Transverse colon (tissue), 4 donors: Measurements from ENCODE around the gene COL21A1. TPM values are rescaled to one million over a fixed set of nuclear protein-coding genes. Genes with fewer than 3 reads are reported as not detected.

Experiments used
- DNase-seq: peaks from one replicate; pipeline ENCODE4 v3.0.0-alpha.2; 2019
- H3K27ac ChIP-seq, 4 donors: fragments of 200-600 bp; sonication (generic); 2 replicates each; pipeline ENCODE4 v1.5.1; 2016 to 2018; ENCODE audit warnings: inconsistent platforms in 4 of 4
- H3K27me3 ChIP-seq: fragments of 200-600 bp; sonication (generic); 2 replicates; pipeline ENCODE4 v1.5.1; 2017; ENCODE audit warnings: inconsistent platforms
- H3K36me3 ChIP-seq, 4 donors: fragments of 200-600 bp; sonication (generic); 2 replicates each; pipeline ENCODE4 v1.5.1; 2017 to 2019; ENCODE audit warnings: inconsistent platforms in 4 of 4
- H3K4me1 ChIP-seq, 4 donors: fragments of 200-600 bp; sonication (generic); 2 replicates each; pipeline ENCODE4 v1.5.1; 2017 to 2020; ENCODE audit warnings: inconsistent platforms in 4 of 4
- H3K4me3 ChIP-seq, 4 donors: fragments of 200-600 bp; sonication (generic); 1 replicate in 1 of 4; 2 replicates in 3 of 4; pipeline versions ENCODE4 v1.5.1 to v1.6.1; 2017 to 2019; ENCODE audit warnings: inconsistent platforms in 4 of 4
- H3K9me3 ChIP-seq, 2 donors: fragments of 200-600 bp; sonication (generic); 2 replicates each; pipeline ENCODE4 v1.5.1; 2017 to 2019; ENCODE audit warnings: inconsistent platforms in 2 of 2
- EP300 ChIP-seq: sonication (generic); formaldehyde crosslinking; IDR thresholded peaks from one replicate; pipeline ENCODE4 v1.6.1; 2017; ENCODE audit warnings: antibody characterized with exemption, low read depth
- POLR2A ChIP-seq: fragments of 450-650 bp; IDR thresholded peaks from one replicate; pipeline ENCODE4 v1.6.1; 2016; ENCODE audit warnings: antibody characterized with exemption, mild to moderate bottlenecking, moderate library complexity
- POLR2AphosphoS5 ChIP-seq, 3 donors: sonication (generic); formaldehyde crosslinking; IDR thresholded peaks; one replicate each; pipeline ENCODE4 v1.6.1; 2016; ENCODE audit warnings: antibody characterized with exemption in 3 of 3
- WGBS, 2 donors: methylation state at CpG; one replicate each; pipeline ENCODE4 v1.1.5; 2018; ENCODE audit warnings: low coverage in 1 of 2; 5-methylcytosine and 5-hydroxymethylcytosine counted together
- in situ Hi-C, 4 donors: fragments of 200-750 bp; cut with MboI; loops; one replicate each; pipeline versions ENCODE4 v1.15.0 to v1.15.1; 2017; ENCODE audit warnings: low sequenced_read_pairs in 3 of 4, low pct_ligation_motif_present in 1 of 4, low pct_unique_long_range_greater_than_20kb in 1 of 4
- intact Hi-C: fragments of 100-400 bp; cut with DNase I; formaldehyde crosslinking; loops from one replicate; pipeline ENCODE4 v1.15.1; 2023; ENCODE audit warnings: low total_unique reads
- total RNA-seq, 4 donors: library from RNA; depleted of rRNA; stranded (reverse); fragments of >200 nt; gene quantifications; one replicate each; pipeline ENCODE4 v1.1.0, GENCODE V29; 2016
- TF ChIP-seq, protein P1 (sequence below), 5 experiments: fragments of 200-600 bp in 3 of 5; fragments of 450-650 bp in 2 of 5; sonication (generic) in 3 of 5; IDR thresholded peaks; 1 replicate in 2 of 5; 2 replicates in 3 of 5; pipeline ENCODE4 v1.5.1; 2016 to 2017; ENCODE audit warnings: antibody characterized with exemption in 5 of 5, inconsistent platforms in 3 of 5, mild to moderate bottlenecking in 2 of 5, moderate library complexity in 1 of 5

Gene COL21A1
- total RNA-seq, 4 donors from 2014 or later = 0.40 to 5.7 (median 3.3) TPM

DNA sequence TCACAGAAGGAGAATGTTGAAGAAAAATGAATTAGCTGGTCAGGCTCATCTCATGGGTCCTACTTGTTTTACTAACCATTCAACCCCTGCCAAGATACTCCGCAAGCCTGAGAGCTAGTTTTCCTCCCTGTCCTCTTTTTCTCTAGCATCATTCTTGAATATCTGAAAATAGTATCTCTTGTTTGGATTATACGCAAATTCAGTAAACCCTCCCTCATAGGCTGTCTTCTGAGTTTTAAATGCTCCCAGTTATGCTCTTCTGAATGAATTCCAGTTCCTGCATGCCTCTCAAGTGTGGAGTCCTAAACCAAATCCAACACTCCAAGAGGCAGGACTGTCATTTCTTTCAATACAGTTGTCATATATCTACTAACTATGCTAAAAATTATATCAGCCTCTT is 99.6 kb downstream of the COL21A1 start:
- in situ Hi-C loops = no loop called here
- Histone ChIP-seq H3K4me1 (no peaks in the 10 kb centered on the region), H3K9me3 (no peaks in the 10 kb centered on the region), H3K27me3 (no peaks in the 10 kb centered on the region), H3K4me3 (no peak overlapping the region), H3K36me3 (no peaks in the 10 kb centered on the region), H3K27ac (no peak overlapping the region)
- intact Hi-C loops = no loop called here
- WGBS, 2 donors = 52 to 78% methylated on average over 2 of the region's 2 CpGs
- TF ChIP-seq POLR2AphosphoS5 (IDR thresholded peaks at IDR 0.05) (no peak), POLR2A (no peak), EP300 (no peak)
- TF ChIP-seq, protein P1, sequence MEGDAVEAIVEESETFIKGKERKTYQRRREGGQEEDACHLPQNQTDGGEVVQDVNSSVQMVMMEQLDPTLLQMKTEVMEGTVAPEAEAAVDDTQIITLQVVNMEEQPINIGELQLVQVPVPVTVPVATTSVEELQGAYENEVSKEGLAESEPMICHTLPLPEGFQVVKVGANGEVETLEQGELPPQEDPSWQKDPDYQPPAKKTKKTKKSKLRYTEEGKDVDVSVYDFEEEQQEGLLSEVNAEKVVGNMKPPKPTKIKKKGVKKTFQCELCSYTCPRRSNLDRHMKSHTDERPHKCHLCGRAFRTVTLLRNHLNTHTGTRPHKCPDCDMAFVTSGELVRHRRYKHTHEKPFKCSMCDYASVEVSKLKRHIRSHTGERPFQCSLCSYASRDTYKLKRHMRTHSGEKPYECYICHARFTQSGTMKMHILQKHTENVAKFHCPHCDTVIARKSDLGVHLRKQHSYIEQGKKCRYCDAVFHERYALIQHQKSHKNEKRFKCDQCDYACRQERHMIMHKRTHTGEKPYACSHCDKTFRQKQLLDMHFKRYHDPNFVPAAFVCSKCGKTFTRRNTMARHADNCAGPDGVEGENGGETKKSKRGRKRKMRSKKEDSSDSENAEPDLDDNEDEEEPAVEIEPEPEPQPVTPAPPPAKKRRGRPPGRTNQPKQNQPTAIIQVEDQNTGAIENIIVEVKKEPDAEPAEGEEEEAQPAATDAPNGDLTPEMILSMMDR (IDR thresholded peaks at IDR 0.05) = no peak
- no peak for DNase-seq

GRCh38 chr6:56146086-56146485 is 101.3 kb downstream of the COL21A1 start:
- Histone ChIP-seq H3K27me3 (no peaks in the 10 kb centered on the region), H3K27ac (no peak overlapping the region), H3K9me3 (no peaks in the 10 kb centered on the region), H3K36me3 (no peaks in the 10 kb centered on the region), H3K4me1 (no peaks in the 10 kb centered on the region), H3K4me3 (no peak overlapping the region)
- intact Hi-C loops (no loop called here), in situ Hi-C loops (no loop called here)
- 44 to 59% methylated on average over 1 of the region's 1 CpG for WGBS, 2 donors
- DNase-seq = no peak
- TF ChIP-seq POLR2A (no peak), EP300 (no peak), POLR2AphosphoS5 (IDR thresholded peaks at IDR 0.05) (no peak)
- TF ChIP-seq, protein P1 (IDR thresholded peaks at IDR 0.05) = no peak

GRCh38 chr6:56145616-56146015 is 101.8 kb downstream of the COL21A1 start:
- no peaks in the 10 kb centered on the region for H3K27me3 ChIP-seq
- no peak overlapping the region for H3K4me3 ChIP-seq
- TF ChIP-seq POLR2AphosphoS5 (IDR thresholded peaks at IDR 0.05) (no peak), POLR2A (no peak), EP300 (no peak)
- TF ChIP-seq, protein P1 (IDR thresholded peaks at IDR 0.05) = no peak
- no peaks in the 10 kb centered on the region for H3K36me3 ChIP-seq
- no peak overlapping the region for H3K27ac ChIP-seq
- intact Hi-C loops = no loop called here
- no peaks in the 10 kb centered on the region for H3K4me1 ChIP-seq
- H3K9me3 ChIP-seq = no peaks in the 10 kb centered on the region
- 0 to 2% methylated on average over 1 of the region's 1 CpG for WGBS, 2 donors
- in situ Hi-C loops = no loop called here
- DNase-seq = no peak

DNA sequence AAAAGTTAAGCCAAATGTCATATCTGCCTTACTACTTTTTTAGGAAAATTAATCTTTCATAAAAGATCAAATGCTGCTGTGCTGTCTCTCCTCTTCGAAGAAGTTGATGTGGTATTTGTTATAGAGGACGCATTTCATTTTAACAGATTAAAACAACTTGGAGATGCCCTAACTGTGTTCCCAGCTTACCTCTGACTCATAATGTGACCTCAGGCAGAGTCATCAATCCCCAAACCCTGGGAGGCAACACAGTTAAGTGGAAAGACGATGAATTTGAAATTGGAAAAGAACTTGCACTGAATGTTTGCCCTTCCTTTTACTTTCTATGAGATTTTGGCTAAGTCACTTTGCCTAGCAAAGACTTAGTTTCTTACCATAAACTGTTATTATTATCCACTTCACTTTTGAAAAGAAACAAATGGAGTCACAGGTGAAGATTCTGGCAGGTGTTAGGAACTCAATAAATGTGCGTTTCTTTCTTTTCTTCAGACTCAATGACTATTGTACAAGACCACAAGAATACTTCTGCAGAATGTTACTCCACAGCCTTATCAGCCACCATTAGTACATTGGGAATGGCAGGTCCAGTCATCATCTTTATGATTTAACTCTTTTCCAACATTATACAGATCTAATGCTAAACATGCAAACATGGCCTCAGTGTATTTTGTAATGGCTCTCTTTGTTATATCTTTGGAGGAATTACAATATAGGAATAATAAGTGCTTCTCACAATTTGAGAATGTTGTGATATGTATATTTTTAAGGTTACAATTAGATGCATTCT is 102.6 kb downstream of the COL21A1 start:
- no peak for DNase-seq
- no peak overlapping the region for H3K4me3 ChIP-seq
- 82 to 87% methylated on average over 3 to 4 of the region's 4 CpGs for WGBS, 2 donors
- H3K27ac ChIP-seq = no peak overlapping the region
- intact Hi-C loops (no loop called here), in situ Hi-C loops (no loop called here)
- no peaks in the 10 kb centered on the region for H3K36me3 ChIP-seq
- H3K4me1 ChIP-seq = no peaks in the 10 kb centered on the region
- no peaks in the 10 kb centered on the region for H3K9me3 ChIP-seq
- no peaks in the 10 kb centered on the region for H3K27me3 ChIP-seq
- TF ChIP-seq, protein P1 (IDR thresholded peaks at IDR 0.05) = no peak
- TF ChIP-seq POLR2AphosphoS5 (IDR thresholded peaks at IDR 0.05) (no peak), EP300 (no peak), POLR2A (no peak)
